ENCODE measurements around the gene FPR1.

The FPR1 gene

DNA sequence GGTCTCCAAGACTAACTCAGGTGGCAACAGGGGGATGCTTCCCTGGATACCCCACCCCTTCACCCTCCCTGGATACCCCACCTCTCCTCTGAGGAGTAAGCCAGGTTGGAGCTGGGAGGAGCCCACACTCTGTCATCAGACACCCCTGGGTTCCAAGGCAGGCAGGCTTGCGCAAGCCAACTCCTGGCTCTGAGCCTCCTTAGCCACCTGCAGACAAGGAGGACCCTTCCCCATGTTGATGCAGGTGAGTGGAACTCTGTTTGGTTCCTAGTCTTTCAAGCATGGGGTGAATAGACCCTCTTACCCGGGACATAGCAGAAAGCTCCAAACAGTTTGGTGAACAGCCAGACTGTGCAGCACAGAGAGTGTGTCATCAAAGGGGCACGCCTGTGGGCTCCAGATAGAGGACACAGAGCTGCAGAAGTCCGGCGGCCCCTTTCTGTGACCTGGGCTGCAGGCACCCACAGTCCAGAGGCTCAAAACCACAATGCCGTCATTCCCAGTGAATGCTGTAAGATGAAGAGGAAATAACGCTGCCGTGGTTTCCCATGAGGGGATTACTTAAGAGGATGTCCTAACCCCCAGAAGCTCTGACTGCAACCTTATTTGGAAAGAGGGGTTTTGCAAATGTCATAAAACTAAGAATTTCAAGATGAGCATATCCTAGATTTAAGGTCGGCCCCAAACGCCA, 15.8 kb downstream of the FPR1 start:
- Mint-ChIP-seq H3K4me1 (no peaks in the 10 kb centered on the region), H3K27ac (no peak overlapping the region)

GRCh38 chr19:51733742-51734522, 17.7 kb downstream of the FPR1 start:
- H3K36me3 Mint-ChIP-seq (ENCODE audit: low read depth) = no peaks in the 10 kb centered on the region
- ATAC-seq = no peak

More for the DNA sequence above, 15.8 kb downstream of the FPR1 start:
- Mint-ChIP-seq H3K36me3 (ENCODE audit: low read depth) (no peaks in the 10 kb centered on the region), H3K4me3 (no peak overlapping the region), H3K9me3 (peaks cover 7% of the 10 kb centered on the region), H3K27me3 (peaks cover 6% of the 10 kb centered on the region)
- ATAC-seq = no peak
- DNase-seq = no peak

DNA sequence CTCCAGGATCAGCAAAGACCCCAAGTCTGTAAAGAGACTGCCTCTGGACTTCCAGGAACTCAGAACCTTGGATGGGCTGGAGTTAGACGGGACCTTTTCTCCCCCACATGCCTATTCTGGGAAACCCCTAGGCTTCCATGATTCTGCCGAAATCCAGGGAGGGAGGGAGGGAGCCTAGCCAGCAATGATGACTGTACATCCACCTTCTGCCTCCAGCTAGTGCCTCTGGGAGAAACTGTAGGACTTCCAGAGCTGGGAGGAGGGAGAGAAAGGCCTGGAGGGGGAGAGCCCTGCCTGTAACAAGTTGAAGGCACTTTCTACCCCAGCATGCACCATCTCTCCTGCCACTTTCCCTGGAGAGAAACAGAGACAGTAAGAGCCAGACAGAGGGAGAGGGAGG, 21.9 kb downstream of the FPR1 start:
- no peak for ATAC-seq
- peaks cover 11% of the 10 kb centered on the region for H3K9me3 Mint-ChIP-seq
- H3K27ac Mint-ChIP-seq = no peak overlapping the region
- DNase-seq = no peak
- H3K4me3 Mint-ChIP-seq = no peak overlapping the region
- H3K36me3 Mint-ChIP-seq (ENCODE audit: low read depth) = no peaks in the 10 kb centered on the region
- H3K4me1 Mint-ChIP-seq = no peaks in the 10 kb centered on the region
- peaks cover 19% of the 10 kb centered on the region for H3K27me3 Mint-ChIP-seq

More at GRCh38 chr19:51733742-51734522, 17.7 kb downstream of the FPR1 start:
- Mint-ChIP-seq H3K4me1 (no peaks in the 10 kb centered on the region), H3K9me3 (peaks cover 11% of the 10 kb centered on the region), H3K27me3 (peaks cover 6% of the 10 kb centered on the region), H3K27ac (no peak overlapping the region), H3K4me3 (no peak overlapping the region)
- DNase-seq = no peak

GRCh38 chr19:51727349-51727880, 24.3 kb downstream of the FPR1 start:
- Mint-ChIP-seq H3K27ac (no peak overlapping the region), H3K36me3 (ENCODE audit: low read depth) (no peaks in the 10 kb centered on the region), H3K4me3 (no peak overlapping the region), H3K4me1 (no peaks in the 10 kb centered on the region), H3K9me3 (peaks cover 11% of the 10 kb centered on the region), H3K27me3 (peaks cover 37% of the 10 kb centered on the region)
- DNase-seq = no peak
- no peak for ATAC-seq

GRCh38 chr19:51726049-51726448, 25.6 kb downstream of the FPR1 start:
- ATAC-seq = no peak
- Mint-ChIP-seq H3K4me1 (no peaks in the 10 kb centered on the region), H3K27me3 (peaks cover 40% of the 10 kb centered on the region), H3K36me3 (ENCODE audit: low read depth) (no peaks in the 10 kb centered on the region), H3K9me3 (peaks cover 4% of the 10 kb centered on the region), H3K4me3 (no peak overlapping the region), H3K27ac (no peak overlapping the region)
- no peak for DNase-seq

DNA sequence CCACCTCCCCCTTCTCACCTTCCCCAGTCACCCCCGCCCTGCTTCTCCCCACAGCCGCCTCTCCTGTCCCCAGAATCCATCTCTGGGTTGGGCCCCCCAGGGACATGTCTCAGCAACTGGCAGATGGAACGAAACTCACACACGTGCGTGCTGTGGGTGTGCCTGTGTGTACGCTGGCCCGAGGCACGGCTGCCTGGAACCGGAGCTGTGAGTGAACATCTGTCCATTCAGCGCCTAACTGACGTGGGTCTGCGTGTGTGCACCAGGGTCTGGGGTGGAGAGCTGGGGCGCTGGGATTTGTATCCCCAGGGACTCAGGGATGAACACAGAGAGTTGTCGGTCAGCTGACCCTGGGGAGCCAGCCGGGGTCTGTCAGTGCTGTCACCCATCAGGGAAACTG, 27.1 kb downstream of the FPR1 start:
- ATAC-seq (no peak), DNase-seq (no peak)
- no peaks in the 10 kb centered on the region for H3K9me3 Mint-ChIP-seq
- no peak overlapping the region for H3K27ac Mint-ChIP-seq
- peaks cover 51% of the 10 kb centered on the region for H3K27me3 Mint-ChIP-seq
- H3K4me1 Mint-ChIP-seq = no peaks in the 10 kb centered on the region
- no peak overlapping the region for H3K4me3 Mint-ChIP-seq
- no peaks in the 10 kb centered on the region for H3K36me3 Mint-ChIP-seq (ENCODE audit: low read depth)

DNA sequence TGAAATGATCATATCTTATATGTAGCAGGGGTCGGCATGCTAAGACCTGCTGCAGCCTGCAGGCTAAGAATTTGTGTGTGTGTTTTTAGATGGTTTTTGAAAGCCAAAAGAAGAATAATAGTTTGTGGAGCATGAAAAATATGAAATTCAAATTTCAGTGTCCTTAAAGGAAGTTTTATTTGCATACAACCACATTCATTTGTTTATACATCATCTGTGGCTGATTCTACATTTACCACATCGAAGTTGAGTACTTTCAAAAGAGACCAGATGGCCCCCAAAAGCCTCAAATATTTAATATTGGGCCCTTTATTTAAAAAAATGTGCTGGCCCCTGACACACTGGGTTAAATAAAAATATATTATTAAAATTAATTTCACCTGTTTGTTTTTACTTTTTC, 29.2 kb downstream of the FPR1 start:
- Mint-ChIP-seq H3K9me3 (peaks cover 5% of the 10 kb centered on the region), H3K27me3 (peaks cover 59% of the 10 kb centered on the region), H3K27ac (no peak overlapping the region), H3K4me1 (peaks cover 4% of the 10 kb centered on the region), H3K4me3 (no peak overlapping the region), H3K36me3 (ENCODE audit: low read depth) (peaks cover 4% of the 10 kb centered on the region)
- ATAC-seq (no peak), DNase-seq (no peak)

DNA sequence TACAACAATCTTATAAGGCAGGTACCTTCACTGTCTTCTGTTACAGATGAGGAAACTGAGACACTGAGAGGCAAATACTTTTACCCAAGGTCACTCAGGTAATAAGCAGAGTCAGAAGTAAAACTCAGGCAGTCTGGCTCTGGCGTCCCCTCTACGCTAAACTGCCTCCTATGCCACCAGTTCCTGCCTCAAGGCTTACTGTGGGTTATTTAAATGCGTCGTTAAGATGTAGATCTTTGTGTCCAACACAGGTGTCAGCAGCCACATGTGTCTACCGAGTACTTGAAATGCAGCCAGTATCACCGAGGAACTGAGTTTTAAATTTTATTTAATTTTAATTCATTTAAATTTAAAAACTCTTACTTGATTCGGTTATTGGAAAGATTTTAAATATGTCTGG, 29.8 kb downstream of the FPR1 start:
- Mint-ChIP-seq H3K4me3 (no peak overlapping the region), H3K27me3 (peaks cover 56% of the 10 kb centered on the region), H3K4me1 (peaks cover 4% of the 10 kb centered on the region), H3K9me3 (peaks cover 5% of the 10 kb centered on the region), H3K27ac (no peak overlapping the region), H3K36me3 (ENCODE audit: low read depth) (peaks cover 4% of the 10 kb centered on the region)
- DNase-seq (no peak), ATAC-seq (no peak)

DNA sequence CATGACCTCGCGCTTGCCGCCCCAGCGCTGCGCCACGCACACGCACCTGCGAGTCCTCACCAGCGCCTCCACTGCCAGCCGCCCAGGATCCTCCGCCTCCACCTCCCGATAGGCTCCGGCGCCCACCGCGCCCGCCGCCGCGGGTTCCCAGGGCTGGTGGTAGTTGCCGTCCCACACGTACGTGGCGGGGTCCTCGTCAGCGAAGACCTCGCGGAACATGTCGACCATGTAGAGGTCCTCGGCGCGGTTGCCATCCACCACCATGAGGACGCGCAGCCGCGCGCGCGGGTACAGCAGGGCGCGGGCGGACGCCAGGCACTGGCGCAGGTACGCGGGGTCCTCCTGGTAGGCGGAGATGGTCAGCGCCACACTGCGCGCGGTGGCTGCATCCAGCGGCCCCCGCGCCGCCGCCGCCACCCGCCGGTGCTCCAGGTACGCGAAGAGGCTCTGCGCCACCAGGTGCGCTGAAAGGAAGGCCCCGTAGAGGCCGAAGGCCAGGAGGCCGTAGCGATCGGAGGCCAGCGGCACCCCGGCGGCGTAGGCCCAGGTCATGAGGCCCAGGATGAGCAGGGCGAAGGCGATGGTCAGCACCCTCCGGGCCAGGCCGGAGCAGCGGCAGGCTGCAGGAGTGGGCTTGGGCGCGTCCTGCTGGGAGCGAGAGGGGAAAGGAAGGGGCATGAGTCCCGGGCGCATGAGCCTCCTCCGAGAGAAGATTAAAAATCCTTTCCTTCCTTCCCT, 32.3 kb downstream of the FPR1 start:
- Mint-ChIP-seq H3K4me1 (peaks cover 4% of the 10 kb centered on the region), H3K36me3 (ENCODE audit: low read depth) (peaks cover 4% of the 10 kb centered on the region), H3K27me3 (peaks cover 47% of the 10 kb centered on the region), H3K27ac (no peak overlapping the region), H3K4me3 (no peak overlapping the region), H3K9me3 (peaks cover 8% of the 10 kb centered on the region)
- ATAC-seq (no peak), DNase-seq (no peak)

DNA sequence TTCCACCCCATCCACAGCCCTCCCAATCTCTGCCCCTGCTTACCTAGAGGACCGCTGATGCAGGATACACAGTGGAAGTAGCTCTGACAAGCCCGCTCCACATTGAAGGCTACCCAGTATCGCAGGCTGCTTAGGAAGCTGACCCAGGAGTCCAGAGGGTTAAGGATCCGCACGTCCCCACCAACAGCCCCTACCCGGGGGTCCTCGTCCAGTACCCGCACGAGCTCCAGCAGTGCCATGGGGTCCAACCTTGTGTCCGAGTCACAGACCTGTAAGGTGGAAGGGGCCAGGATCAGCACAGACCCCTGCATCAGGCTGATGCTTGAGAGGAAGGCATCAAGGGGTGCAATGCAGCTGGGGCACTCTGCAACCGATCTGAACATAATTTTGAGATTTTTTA, 34.8 kb downstream of the FPR1 start:
- Mint-ChIP-seq H3K4me1 (peaks cover 4% of the 10 kb centered on the region), H3K4me3 (no peak overlapping the region), H3K27me3 (peaks cover 32% of the 10 kb centered on the region), H3K27ac (no peak overlapping the region), H3K9me3 (peaks cover 8% of the 10 kb centered on the region), H3K36me3 (ENCODE audit: low read depth) (peaks cover 4% of the 10 kb centered on the region)
- ATAC-seq = no peak
- no peak for DNase-seq

GRCh38 chr19:51715850-51716249, 35.8 kb downstream of the FPR1 start:
- ATAC-seq (no peak), DNase-seq (no peak)
- peaks cover 8% of the 10 kb centered on the region for H3K9me3 Mint-ChIP-seq
- no peak overlapping the region for H3K4me3 Mint-ChIP-seq
- peaks cover 25% of the 10 kb centered on the region for H3K27me3 Mint-ChIP-seq
- peaks cover 4% of the 10 kb centered on the region for H3K36me3 Mint-ChIP-seq (ENCODE audit: low read depth)
- no peak overlapping the region for H3K27ac Mint-ChIP-seq
- peaks cover 4% of the 10 kb centered on the region for H3K4me1 Mint-ChIP-seq

DNA sequence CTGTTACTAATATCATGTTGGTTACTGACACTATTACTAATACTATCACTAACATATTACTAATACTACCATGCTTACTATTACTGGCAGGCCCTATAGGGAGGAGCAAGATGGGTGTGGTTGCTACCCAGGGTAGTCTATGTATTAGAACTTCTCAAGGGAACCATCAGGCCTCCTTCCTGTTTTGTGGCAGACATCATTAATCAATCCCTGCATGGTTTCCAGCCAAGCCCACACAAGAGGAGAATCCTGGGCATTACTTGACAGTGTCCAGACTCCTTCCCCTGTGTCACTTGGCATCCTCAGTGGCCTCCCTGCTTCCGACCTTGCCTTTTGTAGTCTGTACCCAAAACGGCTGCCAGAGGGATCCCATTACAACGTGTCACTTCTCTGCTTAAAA, 36.8 kb downstream of the FPR1 start:
- Mint-ChIP-seq H3K4me3 (no peak overlapping the region), H3K27me3 (peaks cover 17% of the 10 kb centered on the region), H3K9me3 (peaks cover 8% of the 10 kb centered on the region), H3K4me1 (peaks cover 4% of the 10 kb centered on the region), H3K36me3 (ENCODE audit: low read depth) (peaks cover 4% of the 10 kb centered on the region), H3K27ac (no peak overlapping the region)
- ATAC-seq (no peak), DNase-seq (no peak)

DNA sequence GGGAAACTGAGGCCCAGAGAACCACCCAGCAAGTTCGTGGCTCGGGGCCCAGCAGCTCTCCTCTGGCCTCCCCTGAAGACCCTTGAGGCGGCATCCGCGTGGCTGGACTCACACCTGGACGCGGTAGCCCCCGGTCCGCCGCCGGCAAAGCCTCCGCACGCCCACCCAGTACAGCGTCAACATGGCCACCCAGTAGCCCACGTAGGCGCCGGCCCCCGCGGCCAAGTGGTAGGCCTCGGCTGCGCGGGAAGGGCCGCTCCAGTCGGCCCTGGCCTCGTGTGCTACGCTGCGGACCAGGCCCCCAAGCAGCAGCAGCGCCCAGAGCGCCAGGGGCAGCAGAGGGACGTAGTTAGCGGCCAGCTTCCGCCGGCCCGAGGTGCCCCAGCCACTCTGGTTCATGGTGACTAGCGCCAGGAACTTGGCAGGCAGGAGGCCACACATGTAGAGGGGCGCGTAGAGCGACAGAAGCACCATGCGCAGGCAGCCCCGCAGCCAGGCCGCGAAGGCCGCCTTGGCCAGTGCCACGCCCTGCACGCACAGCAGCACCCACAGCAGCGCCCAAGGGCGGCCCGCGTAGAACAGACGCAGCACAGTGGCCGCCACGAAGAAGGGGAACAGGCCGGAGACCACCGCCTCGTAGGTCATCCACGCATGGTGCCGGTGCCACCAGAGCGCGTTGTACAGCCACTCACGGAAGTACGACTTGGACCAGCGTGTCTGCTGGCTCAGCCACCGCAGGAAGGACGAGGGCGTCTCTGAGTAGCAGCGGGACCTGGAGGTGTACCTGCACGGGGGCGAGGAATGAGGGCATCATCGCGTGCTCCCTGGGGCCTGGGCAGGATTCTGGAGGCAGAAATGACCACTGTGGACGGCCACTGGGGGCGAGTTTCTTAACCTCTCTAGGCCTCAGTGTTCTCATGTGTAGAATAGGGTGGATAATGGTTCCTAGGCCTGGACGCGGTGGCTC, 38.1 kb downstream of the FPR1 start:
- Mint-ChIP-seq H3K27ac (no peak overlapping the region), H3K9me3 (peaks cover 4% of the 10 kb centered on the region), H3K27me3 (peaks cover 9% of the 10 kb centered on the region)

More for the DNA sequence above, 38.1 kb downstream of the FPR1 start:
- peaks cover under 1% of the 10 kb centered on the region for H3K4me1 Mint-ChIP-seq
- DNase-seq (no peak), ATAC-seq (no peak)
- peaks cover under 1% of the 10 kb centered on the region for H3K36me3 Mint-ChIP-seq (ENCODE audit: low read depth)
- H3K4me3 Mint-ChIP-seq = no peak overlapping the region
